SK-N-SH (cell line): ENCODE results near the gene EML3. TPM values are rescaled to one million over a fixed set of nuclear protein-coding genes. Genes with fewer than 3 reads are reported as not detected.
"Not testable (repeated sequence)": the region's sequence is repeated elsewhere in the genome, so short reads cannot be mapped to it uniquely, and the experiment has no call there.

Experiments
- CTCF ChIA-PET: fragments of 300-600, 350-600 bp; formaldehyde crosslinking; extraction: SDS; loops from one replicate; lab custom pipeline; 2021; lab: Yijun Ruan, JAX
- POLR2A ChIA-PET: fragments of 350-600 bp; sonication (Branson Sonifier 250); formaldehyde crosslinking; extraction: SDS; loops from one replicate; lab custom pipeline; 2020; ENCODE audit warnings: antibody characterized with exemption, inconsistent platforms; lab: Yijun Ruan, JAX
- DNase-seq: peaks from one replicate; pipeline ENCODE4 v3.0.0; 2012
- H2AFZ ChIP-seq: fragments of 200-600 bp; sonication (generic); 2 replicates; pipeline ENCODE4 v1.8.1; 2016; ENCODE audit warnings: antibody characterized with exemption, mild to moderate bottlenecking, low read depth
- H3F3A ChIP-seq: fragments of 200-600 bp; sonication (generic); replicated peaks from 2 replicates; pipeline ENCODE3; 2016; ENCODE audit warnings: antibody characterized with exemption, mild to moderate bottlenecking; ENCODE audit not compliant: insufficient read depth
- H3K27ac ChIP-seq, 2 experiments: fragments of 200-500 bp in 1 of 2; fragments of 200-600 bp in 1 of 2; sonication (Bioruptor generic) in 1 of 2; sonication (generic), shearing (Covaris generic) in 1 of 2; 2 replicates each; pipeline versions ENCODE4 v1.5.1 to v1.6.1; 2014 to 2016; ENCODE audit warnings: low read depth in 2 of 2, inconsistent platforms in 1 of 2, low read length in 1 of 2, mild to moderate bottlenecking in 1 of 2, mixed read lengths in 1 of 2
- H3K27me3 ChIP-seq: fragments of 200-600 bp; sonication (generic), shearing (Covaris generic); 2 replicates; pipeline ENCODE4 v1.6.1; 2016; ENCODE audit warnings: mixed run types; ENCODE audit not compliant: insufficient read depth
- H3K36me3 ChIP-seq, 2 experiments: fragments of 200-500 bp in 1 of 2; fragments of 200-600 bp in 1 of 2; sonication (Bioruptor generic) in 1 of 2; sonication (generic) in 1 of 2; replicated peaks in 1 of 2; 2 replicates each; pipeline versions ENCODE3 to v1.5.1; 2014 to 2016; ENCODE audit warnings: low read length in 1 of 2, mild to moderate bottlenecking in 1 of 2; ENCODE audit not compliant: insufficient read depth in 2 of 2, control insufficient read depth in 1 of 2
- H3K4me1 ChIP-seq, 2 experiments: fragments of 200-500 bp in 1 of 2; fragments of 200-600 bp in 1 of 2; sonication (Bioruptor generic) in 1 of 2; sonication (generic), shearing (Covaris generic) in 1 of 2; 2 replicates each; pipeline versions ENCODE4 v1.5.1 to v1.6.1; 2014 to 2016; ENCODE audit warnings: low read depth in 1 of 2, low read length in 1 of 2, mixed run types in 1 of 2; ENCODE audit not compliant: insufficient read depth in 2 of 2, control insufficient read depth in 1 of 2
- H3K4me2 ChIP-seq: fragments of 200-600 bp; sonication (generic), shearing (Covaris generic); 2 replicates; pipeline ENCODE4 v1.6.1; 2017; ENCODE audit warnings: mixed run types
- H3K4me3 ChIP-seq, 2 experiments: fragments of 200-500 bp in 1 of 2; fragments of 200-600 bp in 1 of 2; sonication (Bioruptor generic) in 1 of 2; sonication (generic), shearing (Covaris generic) in 1 of 2; 2 replicates each; pipeline versions ENCODE4 v1.5.1 to v1.8.1; 2014 to 2016; ENCODE audit warnings: low read depth in 2 of 2, inconsistent platforms in 1 of 2, low read length in 1 of 2, mild to moderate bottlenecking in 1 of 2, mixed read lengths in 1 of 2, moderate library complexity in 1 of 2
- H3K79me2 ChIP-seq: fragments of 200-600 bp; sonication (generic); 2 replicates; pipeline ENCODE4 v1.8.1; 2017; ENCODE audit warnings: mild to moderate bottlenecking; ENCODE audit not compliant: insufficient read depth
- H3K9ac ChIP-seq: fragments of 200-600 bp; sonication (generic); 2 replicates; pipeline ENCODE4 v1.6.1; 2017; ENCODE audit warnings: mixed run types
- H3K9me2 ChIP-seq: fragments of 200-600 bp; sonication (generic); 2 replicates; pipeline ENCODE4 v1.6.1; 2017; ENCODE audit warnings: mixed run types
- H3K9me3 ChIP-seq: fragments of 200-600 bp; sonication (generic); 2 replicates; pipeline ENCODE4 v1.6.1; 2017; ENCODE audit warnings: mixed run types, mild to moderate bottlenecking, moderate library complexity
- H4K20me1 ChIP-seq: fragments of 200-600 bp; sonication (generic); 2 replicates; pipeline ENCODE4 v1.6.1; 2017; ENCODE audit warnings: mild to moderate bottlenecking, mixed run types; ENCODE audit not compliant: insufficient read depth
- CTCF ChIP-seq: fragments of 200-600 bp; sonication (generic); IDR thresholded peaks from 2 replicates; pipeline ENCODE4 v1.6.1; 2017; ENCODE audit warnings: antibody characterized with exemption, mild to moderate bottlenecking, moderate library complexity
- EZH2phosphoT487 ChIP-seq: fragments of 200-600 bp; sonication (generic); IDR thresholded peaks from 2 replicates; pipeline ENCODE4 v1.6.1; 2017; ENCODE audit warnings: low read depth, mixed run types, mild to moderate bottlenecking, antibody characterized with exemption, moderate library complexity, borderline replicate concordance
- FOSL2 ChIP-seq: IDR thresholded peaks from 2 replicates; pipeline ENCODE4 v1.4.0; 2012; ENCODE audit warnings: low read depth, mild to moderate bottlenecking, moderate library complexity, borderline replicate concordance
- FOXJ3 ChIP-seq: sonication (generic); formaldehyde crosslinking; IDR thresholded peaks from 2 replicates; pipeline ENCODE4 v1.5.1; 2020; ENCODE audit warnings: mild to moderate bottlenecking, missing genetic modification reagents
- GABPA ChIP-seq: IDR thresholded peaks from 2 replicates; pipeline ENCODE4 v1.4.0; 2012; ENCODE audit warnings: low read depth, mild to moderate bottlenecking
- MAX ChIP-seq: IDR thresholded peaks from 2 replicates; pipeline ENCODE4 v1.4.0; 2012; ENCODE audit warnings: low read depth
- MXI1 ChIP-seq: IDR thresholded peaks from 2 replicates; pipeline ENCODE4 v1.6.1; 2012; ENCODE audit warnings: mild to moderate bottlenecking, low read depth, low read length, improper control_type of control experiment
- NFIC ChIP-seq: IDR thresholded peaks from 2 replicates; pipeline ENCODE4 v1.4.0; 2012; ENCODE audit warnings: borderline replicate concordance
- NRF1 ChIP-seq: IDR thresholded peaks from 2 replicates; pipeline ENCODE4 v1.6.1; 2012; ENCODE audit warnings: low read depth, mild to moderate bottlenecking, low read length
- POLR2AphosphoS5 ChIP-seq: IDR thresholded peaks from 2 replicates; pipeline ENCODE4 v1.6.1; 2012; ENCODE audit warnings: low read depth, low read length
- RCOR1 ChIP-seq: fragments of 150-350 bp; IDR thresholded peaks from 2 replicates; pipeline ENCODE4 v1.6.1; 2017; ENCODE audit warnings: antibody characterized with exemption, low read length
- RFX5 ChIP-seq: IDR thresholded peaks from 2 replicates; pipeline ENCODE4 v1.6.1; 2012; ENCODE audit warnings: mild to moderate bottlenecking, improper control_type of control experiment, low read length
- TAF1 ChIP-seq: IDR thresholded peaks from 2 replicates; pipeline ENCODE4 v1.6.1; 2012; ENCODE audit warnings: low read depth, mild to moderate bottlenecking, low read length, moderate library complexity, borderline replicate concordance
- TCF12 ChIP-seq: IDR thresholded peaks from 2 replicates; pipeline ENCODE4 v1.4.0; 2012
- TEAD4 ChIP-seq: IDR thresholded peaks from 2 replicates; pipeline ENCODE4 v1.4.0; 2012; ENCODE audit warnings: mild to moderate bottlenecking, borderline replicate concordance; ENCODE audit not compliant: insufficient read depth
- ZBTB33 ChIP-seq: IDR thresholded peaks from 2 replicates; pipeline ENCODE4 v1.4.0; 2012; ENCODE audit warnings: low read depth, borderline replicate concordance
- WGBS: methylation state at CpG from one replicate; pipeline ENCODE4 v1.1.6; 2017; ENCODE audit warnings: low lambda C conversion rate; 5-methylcytosine and 5-hydroxymethylcytosine counted together
- polyA plus RNA-seq, 3 experiments: library from polyadenylated mRNA; depleted of rRNA; stranded (reverse); fragments of >200 nt; gene quantifications; 2 replicates each; pipeline ENCODE4 v1.2.3, GENCODE V29; 2012
- TF ChIP-seq, protein P1 (sequence below): IDR thresholded peaks from 2 replicates; pipeline ENCODE4; 2012

The EML3 gene
- polyA plus RNA-seq, 1 of the 3 experiments (the other 2 are of a cell fraction): 43.0 TPM

DNA sequence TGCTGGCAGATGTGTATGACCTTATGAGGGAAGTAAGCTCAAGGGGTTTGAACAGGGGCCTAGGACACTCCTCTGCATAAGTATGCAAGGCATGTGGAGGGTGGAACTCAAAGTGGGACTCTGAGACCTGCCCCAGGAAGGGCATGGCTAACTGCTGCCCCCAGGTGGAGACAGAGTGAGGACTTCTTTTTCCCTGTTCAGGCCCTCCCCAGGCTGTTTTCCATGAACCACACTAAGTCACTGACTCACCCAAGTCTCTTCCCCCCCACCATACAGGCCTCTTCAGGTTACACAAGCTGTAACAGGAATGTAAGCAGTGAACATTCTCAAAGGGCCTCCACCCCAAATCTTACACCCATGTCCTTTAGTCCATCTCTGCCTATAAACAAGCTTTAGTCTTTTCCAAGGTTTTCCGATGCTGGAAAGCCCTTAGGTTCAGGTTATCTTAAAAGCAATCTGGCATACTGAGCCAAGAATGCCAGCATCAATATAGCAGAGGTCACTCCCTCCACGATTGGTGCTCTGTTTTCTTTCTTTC is 51.9 kb downstream of the EML3 start (continued):
- TF ChIP-seq POLR2AphosphoS5: peak; percentile 22; the same call in 1 of the 2 replicates
- peak; percentile 30; the same call in 1 of the 2 replicates for TF ChIP-seq MAX
- TF ChIP-seq, protein P1, sequence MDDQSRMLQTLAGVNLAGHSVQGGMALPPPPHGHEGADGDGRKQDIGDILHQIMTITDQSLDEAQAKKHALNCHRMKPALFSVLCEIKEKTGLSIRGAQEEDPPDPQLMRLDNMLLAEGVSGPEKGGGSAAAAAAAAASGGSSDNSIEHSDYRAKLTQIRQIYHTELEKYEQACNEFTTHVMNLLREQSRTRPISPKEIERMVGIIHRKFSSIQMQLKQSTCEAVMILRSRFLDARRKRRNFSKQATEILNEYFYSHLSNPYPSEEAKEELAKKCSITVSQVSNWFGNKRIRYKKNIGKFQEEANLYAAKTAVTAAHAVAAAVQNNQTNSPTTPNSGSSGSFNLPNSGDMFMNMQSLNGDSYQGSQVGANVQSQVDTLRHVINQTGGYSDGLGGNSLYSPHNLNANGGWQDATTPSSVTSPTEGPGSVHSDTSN: 0 out of 2 replicates have a peak, but pooled peaks have one; percentile 16
- no peak; the same call in none of the 2 replicates for TF ChIP-seq TEAD4
- TF ChIP-seq FOSL2: peak; percentile 67; the same call in 1 of the 2 replicates
- no peak for TF ChIP-seq NRF1
- TF ChIP-seq MXI1: 0 out of 2 replicates have a peak, but pooled peaks have one; percentile 25

- WGBS: 75% methylated on average over 4 of the region's 5 CpGs
- Histone ChIP-seq H3F3A (peaks cover 82% of the 10 kb centered on the region), H3K79me2 (peaks cover 51% of the 10 kb centered on the region), H3K4me1 (peaks cover 26 to 55% of the 10 kb centered on the region in 2 experiments), H3K27ac (peak overlapping the region in 1 of 2 experiments; percentile 80; a peak in 1 of 4 replicates), H3K4me2 (0 out of 2 replicates have a peak overlapping the region, but pooled peaks have one; percentile 18), H3K36me3 (peaks cover 41 to 46% of the 10 kb centered on the region in 2 experiments), H4K20me1 (peaks cover 19% of the 10 kb centered on the region)
- not testable (repeated sequence) for H3K9me2 ChIP-seq, H3K27me3 ChIP-seq, H3K9ac ChIP-seq, H2AFZ ChIP-seq, DNase-seq, H3K4me3 ChIP-seq, H3K9me3 ChIP-seq
- CTCF ChIA-PET: interaction anchor here (1.1 to 11.8 kb wide), 9 partner anchors 8 to 178 kb away, joined by 3 to 90 read pairs (median 7); partner anchors contain the start of genes AHNAK and TUT1
- peak; percentile 42; the same call in 1 of the 2 replicates for TF ChIP-seq TCF12
- POLR2A ChIA-PET: interaction anchor here (1.7 kb wide), 2 partner anchors 13 to 32 kb away, joined by 3 to 6 read pairs; partner anchors contain the start of gene TUT1
Observed at GRCh38 chr11:62559626-62560025, 52.9 kb downstream of the EML3 start.

DNA sequence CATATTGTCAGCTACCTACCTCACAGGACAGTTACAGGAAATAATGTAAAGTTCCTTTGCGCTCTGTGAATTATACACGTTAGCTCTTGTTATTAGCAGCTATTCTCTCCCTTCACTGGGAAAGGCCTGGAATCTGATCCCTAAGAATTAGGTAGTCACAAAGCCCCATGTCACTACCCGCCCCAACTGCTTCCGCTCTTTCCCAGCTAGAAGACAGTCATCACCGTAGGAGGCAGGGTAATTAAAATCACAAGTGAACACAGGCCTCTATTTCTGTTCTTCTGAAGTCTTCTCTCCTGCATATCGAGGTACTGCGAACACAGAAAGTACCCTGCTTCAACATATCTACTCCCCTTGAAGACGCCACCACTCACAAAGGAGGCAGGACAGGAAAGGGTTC is 53.4 kb downstream of the EML3 start:
- ChIA-PET POLR2A (interaction anchor here (1.7 kb wide), 1 partner anchor 32 kb away, joined by 6 read pairs; the partner anchor contains the start of gene TUT1), CTCF (interaction anchor here (1.1 to 11.8 kb wide), 5 partner anchors 8 to 165 kb away, joined by 4 to 90 read pairs (median 12); partner anchors contain the start of gene TUT1)
- H3K9ac ChIP-seq: no peak overlapping the region
- H3K36me3 ChIP-seq: peaks cover 41 to 46% of the 10 kb centered on the region in 2 experiments
- H3K9me3 ChIP-seq: no peaks in the 10 kb centered on the region
- H3K79me2 ChIP-seq: peaks cover 51% of the 10 kb centered on the region
- no peaks in the 10 kb centered on the region for H3K9me2 ChIP-seq
- no peak overlapping the region for H3K4me2 ChIP-seq
- DNase-seq: no peak
- no peak overlapping the region for H2AFZ ChIP-seq
- H3F3A ChIP-seq: peaks cover 83% of the 10 kb centered on the region
- WGBS: 88% methylated on average over 8 of the region's 8 CpGs
- peaks cover 30 to 59% of the 10 kb centered on the region in 2 experiments for H3K4me1 ChIP-seq
- H3K4me3 ChIP-seq: no peak overlapping the region
- H3K27me3 ChIP-seq: no peaks in the 10 kb centered on the region
- H3K27ac ChIP-seq: peak overlapping the region in 1 of 2 experiments; percentile 80; a peak in 1 of 4 replicates
- peaks cover 19% of the 10 kb centered on the region for H4K20me1 ChIP-seq
- TF ChIP-seq POLR2AphosphoS5 (no peak), ZBTB33 (no peak), CTCF (no peak), RCOR1 (no peak), RFX5 (no peak), NFIC (no peak), TAF1 (no peak), EZH2phosphoT487 (no peak), GABPA (no peak), FOXJ3 (CRISPR knock-in tag) (no peak), TEAD4 (no peak)
- TF ChIP-seq, protein P1: no peak
